Measurements from ENCODE around the gene NCR1.
"Not testable (repeated sequence)": the region's sequence is repeated elsewhere in the genome, so short reads cannot be mapped to it uniquely, and the experiment has no call there.

NCR1 gene

GRCh38 chr19:54882758-54883157, 23.2 kb upstream of the NCR1 start:
- no peak overlapping the region for H3K27ac ChIP-seq
- TF ChIP-seq ZFX (IDR thresholded peaks at IDR 0.05; ENCODE audit: borderline replicate concordance): no peak
- peak; percentile 13; the same call in 1 of the 2 replicates for TF ChIP-seq CTCF (IDR thresholded peaks at IDR 0.05)

DNA sequence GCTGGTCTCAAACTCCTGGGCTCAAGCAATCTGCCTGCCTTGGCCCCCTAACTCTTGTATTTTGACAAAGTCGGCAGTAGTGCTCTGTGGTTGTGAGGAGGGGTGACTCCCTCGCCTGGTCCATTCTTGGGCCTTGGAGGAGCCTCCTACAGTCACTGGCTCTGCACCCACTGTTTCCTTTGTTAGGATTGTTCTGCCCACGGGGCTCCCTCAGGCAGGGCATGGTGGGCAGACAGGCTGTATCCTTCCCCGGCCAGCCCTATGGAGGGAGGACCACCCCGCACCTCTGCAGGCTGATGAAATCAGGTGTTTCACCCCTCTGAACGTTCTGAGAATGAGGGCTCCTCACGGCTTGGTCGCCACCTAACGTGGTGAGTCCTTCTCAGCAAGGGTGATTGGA, 22.7 kb upstream of the NCR1 start:
- H3K27ac ChIP-seq: no peak overlapping the region
- TF ChIP-seq CTCF (IDR thresholded peaks at IDR 0.05) (no peak), ZFX (IDR thresholded peaks at IDR 0.05; ENCODE audit: borderline replicate concordance) (no peak)

- TF ChIP-seq ZFX (IDR thresholded peaks at IDR 0.05; ENCODE audit: borderline replicate concordance): no peak
- TF ChIP-seq CTCF (IDR thresholded peaks at IDR 0.05): no peak
- no peak overlapping the region for H3K27ac ChIP-seq
Measured at GRCh38 chr19:54888239-54888638, 17.7 kb upstream of the NCR1 start.

DNA sequence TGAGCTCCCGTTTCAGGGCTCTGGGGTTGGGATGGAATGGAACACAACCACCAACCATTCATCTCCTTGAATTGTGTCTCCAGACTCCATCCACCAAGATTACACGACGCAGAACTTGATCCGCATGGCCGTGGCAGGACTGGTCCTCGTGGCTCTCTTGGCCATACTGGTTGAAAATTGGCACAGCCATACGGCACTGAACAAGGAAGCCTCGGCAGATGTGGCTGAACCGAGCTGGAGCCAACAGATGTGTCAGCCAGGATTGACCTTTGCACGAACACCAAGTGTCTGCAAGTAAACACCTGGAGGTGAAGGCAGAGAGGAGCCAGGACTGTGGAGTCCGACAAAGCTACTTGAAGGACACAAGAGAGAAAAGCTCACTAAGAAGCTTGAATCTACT, 16.4 kb upstream of the NCR1 start:
- no peak for TF ChIP-seq ZFX (IDR thresholded peaks at IDR 0.05; ENCODE audit: borderline replicate concordance)
- TF ChIP-seq CTCF (IDR thresholded peaks at IDR 0.05): no peak
- no peak overlapping the region for H3K27ac ChIP-seq

GRCh38 chr19:54893406-54893805, 12.5 kb upstream of the NCR1 start:
- TF ChIP-seq CTCF (IDR thresholded peaks at IDR 0.05) (no peak), ZFX (IDR thresholded peaks at IDR 0.05; ENCODE audit: borderline replicate concordance) (no peak)
- no peak overlapping the region for H3K27ac ChIP-seq

DNA sequence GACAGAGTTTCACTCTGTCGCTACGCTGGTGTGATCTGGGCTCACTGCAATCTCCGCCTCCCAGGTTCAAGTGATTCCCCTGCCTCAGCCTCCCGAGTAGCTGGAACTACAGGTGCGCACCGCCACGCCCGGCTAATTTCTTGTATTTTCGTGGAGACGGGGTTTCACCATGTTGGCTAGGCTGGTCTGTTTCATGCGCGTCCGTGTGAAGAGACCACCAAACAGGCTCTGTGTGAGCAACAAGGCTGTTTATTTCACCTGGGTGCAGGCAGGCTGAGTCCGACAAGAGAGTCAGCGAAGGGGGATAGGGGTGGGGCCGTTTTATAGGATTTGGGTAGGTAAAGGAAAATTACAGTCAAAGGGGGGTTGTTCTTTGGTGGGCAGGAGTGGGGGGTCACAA, 11.8 kb upstream of the NCR1 start:
- H3K27ac ChIP-seq: not testable (repeated sequence)

GRCh38 chr19:54896036-54896435, 9.9 kb upstream of the NCR1 start:
- H3K27ac ChIP-seq: no peak overlapping the region
- TF ChIP-seq CTCF (IDR thresholded peaks at IDR 0.05): no peak
- TF ChIP-seq ZFX (IDR thresholded peaks at IDR 0.05; ENCODE audit: borderline replicate concordance): no peak

GRCh38 chr19:54898685-54899084, 7.3 kb upstream of the NCR1 start:
- not testable (repeated sequence) for H3K27ac ChIP-seq

DNA sequence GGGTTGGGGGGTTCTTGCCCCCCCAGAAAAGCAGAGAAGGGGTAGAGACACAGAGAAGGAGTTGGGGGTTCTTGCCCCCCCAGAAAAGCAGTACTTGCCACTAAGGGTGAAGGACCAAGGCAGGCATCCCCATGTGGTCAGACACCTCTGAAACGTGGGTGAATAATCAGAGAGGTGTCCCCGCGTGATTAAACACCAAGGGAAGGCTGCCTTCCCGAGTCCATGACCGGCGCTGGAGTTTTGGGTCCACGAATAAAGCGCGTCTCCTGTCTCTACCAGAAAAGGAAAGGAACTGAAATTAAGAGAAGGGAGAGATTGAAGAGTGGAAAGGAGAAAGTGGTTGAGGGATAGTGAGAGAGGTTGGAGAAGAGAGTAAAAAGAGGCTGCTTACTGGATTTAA, 6.3 kb upstream of the NCR1 start:
- H3K27ac ChIP-seq: not testable (repeated sequence)

DNA sequence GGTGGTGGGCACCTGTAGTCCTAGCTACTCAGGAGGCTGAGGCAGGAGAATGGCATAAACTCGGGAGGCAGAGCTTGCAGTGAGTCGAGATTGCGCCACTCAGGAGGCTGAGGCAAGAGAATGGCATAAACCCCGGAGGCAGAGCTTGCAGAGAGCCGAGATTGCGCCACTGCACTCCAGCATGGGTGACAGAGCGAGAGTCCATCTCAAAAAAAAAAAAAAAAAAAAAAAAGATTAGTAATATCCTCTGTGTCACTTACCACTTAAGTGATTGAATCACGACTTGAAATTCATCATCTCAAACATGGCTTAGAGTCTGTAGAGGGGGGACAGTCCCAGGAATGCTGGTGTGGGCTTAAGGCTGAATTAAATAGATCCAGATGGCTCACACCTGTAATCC, 4.8 kb upstream of the NCR1 start:
- not testable (repeated sequence) for H3K27ac ChIP-seq
